NB4 (cell line): ENCODE data around the gene SAMM50.

Experiments used
- MYC ChIP-seq: IDR thresholded peaks from 2 replicates; pipeline ENCODE4 v1.6.1; 2011; ENCODE audit warnings: low read depth, low read length
- POLR2A ChIP-seq: IDR thresholded peaks from 2 replicates; pipeline ENCODE4 v1.6.1; 2011; ENCODE audit warnings: mild to moderate bottlenecking; ENCODE audit not compliant: insufficient read length; ENCODE audit errors: extremely low read depth
- TF ChIP-seq, protein P1 (sequence below): IDR thresholded peaks from one replicate; pipeline ENCODE4 v1.5.1; 2012; ENCODE audit warnings: low read depth, low read length

DNA sequence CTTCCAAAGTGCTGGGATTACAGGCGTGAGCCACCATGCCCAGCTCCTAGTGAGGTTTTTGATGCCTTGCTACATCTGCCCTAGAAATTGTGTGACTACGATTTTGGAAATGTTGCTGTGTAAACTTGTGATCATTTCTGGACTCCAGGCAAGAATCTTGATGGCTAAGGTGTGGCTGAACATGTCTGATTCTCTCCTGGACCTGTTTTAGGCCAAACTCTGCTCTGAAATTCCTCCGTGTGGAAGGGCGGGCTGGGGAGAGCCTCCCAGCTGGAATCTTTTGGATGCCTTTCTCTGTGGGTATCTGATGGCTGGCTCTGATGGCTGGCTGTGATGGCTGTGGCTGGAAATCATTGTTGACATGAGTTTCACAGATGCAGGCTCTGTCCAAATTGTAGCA lies 23.5 kb upstream of the SAMM50 start:
- TF ChIP-seq MYC (no peak), POLR2A (no peak)
- TF ChIP-seq, protein P1, sequence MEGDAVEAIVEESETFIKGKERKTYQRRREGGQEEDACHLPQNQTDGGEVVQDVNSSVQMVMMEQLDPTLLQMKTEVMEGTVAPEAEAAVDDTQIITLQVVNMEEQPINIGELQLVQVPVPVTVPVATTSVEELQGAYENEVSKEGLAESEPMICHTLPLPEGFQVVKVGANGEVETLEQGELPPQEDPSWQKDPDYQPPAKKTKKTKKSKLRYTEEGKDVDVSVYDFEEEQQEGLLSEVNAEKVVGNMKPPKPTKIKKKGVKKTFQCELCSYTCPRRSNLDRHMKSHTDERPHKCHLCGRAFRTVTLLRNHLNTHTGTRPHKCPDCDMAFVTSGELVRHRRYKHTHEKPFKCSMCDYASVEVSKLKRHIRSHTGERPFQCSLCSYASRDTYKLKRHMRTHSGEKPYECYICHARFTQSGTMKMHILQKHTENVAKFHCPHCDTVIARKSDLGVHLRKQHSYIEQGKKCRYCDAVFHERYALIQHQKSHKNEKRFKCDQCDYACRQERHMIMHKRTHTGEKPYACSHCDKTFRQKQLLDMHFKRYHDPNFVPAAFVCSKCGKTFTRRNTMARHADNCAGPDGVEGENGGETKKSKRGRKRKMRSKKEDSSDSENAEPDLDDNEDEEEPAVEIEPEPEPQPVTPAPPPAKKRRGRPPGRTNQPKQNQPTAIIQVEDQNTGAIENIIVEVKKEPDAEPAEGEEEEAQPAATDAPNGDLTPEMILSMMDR = no peak
